Osteocyte (in vitro differentiated cells): ENCODE measurements around the gene PLXND1. TPM values are rescaled to one million over a fixed set of nuclear protein-coding genes. Genes with fewer than 3 reads are reported as not detected.

ENCODE experiments used
- DNase-seq: peaks from one replicate; pipeline ENCODE4 v3.0.0; 2021; ENCODE audit warnings: mixed read lengths; ENCODE audit not compliant: unreplicated experiment; ENCODE audit errors: extremely low spot score
- H3K27ac Mint-ChIP-seq: one replicate; pipeline ENCODE4 v1.8.0; 2021; ENCODE audit warnings: mild to moderate bottlenecking, mixed read lengths; ENCODE audit not compliant: unreplicated experiment
- H3K27me3 Mint-ChIP-seq: one replicate; pipeline ENCODE4 v1.8.0; 2021; ENCODE audit warnings: mixed read lengths; ENCODE audit not compliant: unreplicated experiment
- H3K36me3 Mint-ChIP-seq: one replicate; pipeline ENCODE4 v1.8.0; 2021; ENCODE audit warnings: mixed read lengths; ENCODE audit not compliant: unreplicated experiment
- H3K4me1 Mint-ChIP-seq: one replicate; pipeline ENCODE4 v1.8.0; 2021; ENCODE audit warnings: mixed read lengths; ENCODE audit not compliant: unreplicated experiment
- H3K4me3 Mint-ChIP-seq: one replicate; pipeline ENCODE4 v1.8.0; 2021; ENCODE audit warnings: mild to moderate bottlenecking, moderate library complexity, mixed read lengths; ENCODE audit not compliant: unreplicated experiment
- H3K9me3 Mint-ChIP-seq: one replicate; pipeline ENCODE4 v1.8.0; 2021; ENCODE audit warnings: mixed read lengths; ENCODE audit not compliant: unreplicated experiment
- total RNA-seq: library from RNA; stranded (reverse); gene quantifications from 2 replicates; pipeline ENCODE4 v1.2.1, GENCODE V29; 2021
- TF ChIP-seq, protein P1 (sequence below): fragments of 200-600 bp; sonication (generic); IDR thresholded peaks from 2 replicates; pipeline ENCODE4 v1.5.0; 2021; ENCODE audit warnings: antibody characterized with exemption, mild to moderate bottlenecking, moderate library complexity

The PLXND1 gene
- total RNA-seq, 1 donor from 2014 or later = 358 TPM

DNA sequence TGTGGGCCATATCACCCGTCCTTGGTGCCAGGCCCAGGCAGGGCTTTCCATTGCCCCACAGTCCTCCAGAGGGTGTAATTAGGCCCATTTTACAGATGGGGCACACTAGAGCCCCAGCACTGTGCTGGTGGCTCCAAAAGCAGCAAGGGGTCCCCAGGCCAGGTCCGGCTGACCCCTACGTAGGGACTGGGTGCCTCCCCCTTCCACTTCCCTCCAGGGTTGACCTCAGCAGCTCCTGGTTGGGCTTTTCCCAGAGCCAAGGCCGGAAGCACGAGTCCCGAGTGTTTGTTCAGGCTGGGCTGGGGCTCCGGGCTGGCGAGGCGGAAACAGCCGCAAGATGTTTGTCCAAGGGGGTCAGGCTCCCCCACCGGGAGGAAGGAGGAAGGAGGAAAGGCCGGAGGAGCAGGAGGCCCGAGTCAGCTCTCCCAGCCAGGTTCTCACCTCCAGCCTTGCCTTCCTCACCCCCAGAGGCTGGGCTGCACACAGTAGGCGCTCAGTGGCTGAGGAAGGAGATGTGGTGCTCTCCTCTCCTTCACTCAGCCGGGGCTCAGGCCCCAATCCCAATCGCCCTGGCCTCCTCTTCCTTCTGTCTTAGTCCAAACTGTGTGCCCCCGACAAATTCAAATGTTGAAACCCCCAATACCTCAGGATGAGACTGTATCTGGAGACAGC lies 17.1 kb upstream of the PLXND1 start:
- H3K4me1 Mint-ChIP-seq = peaks cover 77% of the 10 kb centered on the region
- peak; percentile 87 for DNase-seq
- H3K27me3 Mint-ChIP-seq = no peaks in the 10 kb centered on the region
- H3K36me3 Mint-ChIP-seq = no peaks in the 10 kb centered on the region
- TF ChIP-seq, protein P1, sequence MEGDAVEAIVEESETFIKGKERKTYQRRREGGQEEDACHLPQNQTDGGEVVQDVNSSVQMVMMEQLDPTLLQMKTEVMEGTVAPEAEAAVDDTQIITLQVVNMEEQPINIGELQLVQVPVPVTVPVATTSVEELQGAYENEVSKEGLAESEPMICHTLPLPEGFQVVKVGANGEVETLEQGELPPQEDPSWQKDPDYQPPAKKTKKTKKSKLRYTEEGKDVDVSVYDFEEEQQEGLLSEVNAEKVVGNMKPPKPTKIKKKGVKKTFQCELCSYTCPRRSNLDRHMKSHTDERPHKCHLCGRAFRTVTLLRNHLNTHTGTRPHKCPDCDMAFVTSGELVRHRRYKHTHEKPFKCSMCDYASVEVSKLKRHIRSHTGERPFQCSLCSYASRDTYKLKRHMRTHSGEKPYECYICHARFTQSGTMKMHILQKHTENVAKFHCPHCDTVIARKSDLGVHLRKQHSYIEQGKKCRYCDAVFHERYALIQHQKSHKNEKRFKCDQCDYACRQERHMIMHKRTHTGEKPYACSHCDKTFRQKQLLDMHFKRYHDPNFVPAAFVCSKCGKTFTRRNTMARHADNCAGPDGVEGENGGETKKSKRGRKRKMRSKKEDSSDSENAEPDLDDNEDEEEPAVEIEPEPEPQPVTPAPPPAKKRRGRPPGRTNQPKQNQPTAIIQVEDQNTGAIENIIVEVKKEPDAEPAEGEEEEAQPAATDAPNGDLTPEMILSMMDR = no peak
- no peaks in the 10 kb centered on the region for H3K9me3 Mint-ChIP-seq
- H3K4me3 Mint-ChIP-seq = no peak overlapping the region
- peak overlapping the region; percentile 85 for H3K27ac Mint-ChIP-seq

DNA sequence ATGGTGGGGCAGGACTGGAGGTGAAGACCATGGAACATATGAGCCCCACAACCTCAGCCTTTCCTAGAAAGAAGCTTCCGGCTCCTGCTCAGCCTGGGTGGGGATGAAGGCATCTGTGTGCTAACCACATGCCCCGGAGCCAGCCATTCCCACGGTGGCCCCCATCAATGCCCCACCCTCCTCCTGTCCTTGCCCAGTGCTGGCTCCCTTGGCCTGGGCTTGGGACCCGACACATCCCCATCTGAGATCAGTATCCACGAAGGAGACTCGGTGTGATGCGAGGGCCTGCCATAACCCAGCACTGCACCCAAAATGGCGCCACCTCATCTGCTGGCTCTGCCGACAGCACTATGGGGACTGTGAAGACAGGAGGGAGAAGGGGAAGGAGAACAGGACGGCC lies 16.5 kb upstream of the PLXND1 start:
- H3K4me1 Mint-ChIP-seq = peaks cover 78% of the 10 kb centered on the region
- peak overlapping the region; percentile 85 for H3K27ac Mint-ChIP-seq
- H3K4me3 Mint-ChIP-seq = no peak overlapping the region
- peak; percentile 81 for DNase-seq
- H3K36me3 Mint-ChIP-seq = no peaks in the 10 kb centered on the region
- no peaks in the 10 kb centered on the region for H3K9me3 Mint-ChIP-seq
- TF ChIP-seq, protein P1 = no peak
- no peaks in the 10 kb centered on the region for H3K27me3 Mint-ChIP-seq

DNA sequence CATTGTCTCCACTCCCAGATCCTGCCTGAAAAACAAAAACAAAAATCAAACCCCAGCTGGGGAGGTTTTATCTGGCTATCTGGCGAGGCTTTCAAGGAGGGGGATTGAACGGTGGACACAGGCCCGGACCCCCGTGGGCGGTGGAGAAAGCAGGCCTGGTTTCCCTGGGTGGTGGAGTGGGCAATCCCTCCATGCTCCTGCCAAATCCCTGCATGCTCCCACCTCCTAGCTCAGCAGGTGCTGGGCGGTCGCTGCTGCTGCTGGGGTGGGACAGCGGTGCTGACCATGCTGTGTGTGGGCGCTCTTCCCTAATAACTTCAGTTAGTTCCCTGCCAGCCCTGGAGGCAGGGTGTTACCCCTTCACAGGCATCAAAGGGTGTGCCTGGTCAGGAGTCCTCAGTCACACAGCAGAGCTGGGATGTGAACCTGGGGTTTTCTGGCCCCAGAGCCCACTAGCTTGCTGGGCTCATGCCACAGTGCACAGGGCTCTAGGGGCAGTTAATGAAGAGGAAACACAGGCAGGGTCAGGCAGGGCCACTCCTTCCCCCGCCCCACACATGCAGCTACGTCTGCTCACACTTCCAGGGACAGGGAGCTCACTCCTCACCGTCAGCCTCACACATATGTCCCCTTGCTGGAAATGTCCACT lies 15.9 kb upstream of the PLXND1 start:
- H3K27me3 Mint-ChIP-seq = no peaks in the 10 kb centered on the region
- DNase-seq = no peak
- H3K27ac Mint-ChIP-seq = peak overlapping the region; percentile 85
- peaks cover 76% of the 10 kb centered on the region for H3K4me1 Mint-ChIP-seq
- H3K4me3 Mint-ChIP-seq = no peak overlapping the region
- no peaks in the 10 kb centered on the region for H3K9me3 Mint-ChIP-seq
- TF ChIP-seq, protein P1 = no peak
- H3K36me3 Mint-ChIP-seq = no peaks in the 10 kb centered on the region

DNA sequence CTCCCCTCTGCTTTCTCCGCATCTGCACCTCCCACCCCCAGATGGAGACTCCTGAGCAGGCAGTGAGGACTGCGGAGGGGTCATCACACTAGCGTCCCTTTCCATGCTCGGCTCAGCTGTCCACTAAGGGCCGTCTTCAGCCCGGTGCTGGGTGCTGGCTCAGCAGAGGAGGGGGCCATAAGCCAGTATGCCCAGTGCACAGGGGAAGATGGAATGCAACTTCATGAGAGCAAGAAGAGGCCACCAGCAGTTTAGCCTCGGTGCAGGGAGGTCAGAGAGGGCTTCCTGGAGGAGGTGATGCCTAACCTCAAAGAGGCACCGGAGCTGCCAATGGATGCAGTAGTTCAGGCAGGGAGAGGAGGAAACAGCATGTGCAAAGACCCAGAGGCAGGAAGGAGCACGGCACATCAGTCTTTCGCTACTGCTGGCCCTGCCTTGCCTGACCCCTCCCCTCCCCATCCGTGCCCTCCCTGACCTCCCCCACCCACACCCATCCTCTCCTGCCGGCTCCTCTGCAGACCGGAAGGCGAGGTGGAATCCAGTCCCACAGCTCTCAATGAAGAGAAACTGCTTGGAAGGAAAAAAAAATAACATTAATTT lies 15.2 kb upstream of the PLXND1 start:
- Mint-ChIP-seq H3K27ac (peak overlapping the region; percentile 85), H3K4me1 (peaks cover 76% of the 10 kb centered on the region), H3K9me3 (no peaks in the 10 kb centered on the region), H3K36me3 (no peaks in the 10 kb centered on the region), H3K4me3 (no peak overlapping the region), H3K27me3 (no peaks in the 10 kb centered on the region)
- DNase-seq = no peak
- TF ChIP-seq, protein P1 = no peak
